Measurements from ENCODE around the gene MERTK.

DNA sequence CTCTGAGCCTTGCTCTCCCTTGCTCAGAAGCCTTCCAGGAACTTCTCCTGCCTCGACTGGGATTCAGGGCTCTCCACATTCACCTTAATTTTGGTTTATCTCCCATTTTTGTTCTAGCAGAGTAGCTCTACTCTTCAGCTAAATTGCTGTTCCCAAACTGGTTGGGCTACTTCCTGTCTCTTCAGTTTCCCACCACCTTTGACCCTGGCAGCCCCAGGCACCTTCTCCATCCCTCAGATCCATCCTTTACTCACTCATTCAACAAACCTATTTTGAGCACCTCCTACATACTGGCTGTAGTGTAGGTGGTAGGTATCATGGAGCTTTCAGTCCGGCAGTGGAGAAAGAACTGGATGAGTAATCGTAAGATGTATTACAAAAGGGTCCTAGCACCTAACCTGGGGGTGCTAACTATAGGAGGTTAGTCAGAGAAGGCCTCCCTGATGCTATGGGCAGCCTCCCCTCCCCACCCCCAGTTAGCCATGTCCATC, 26.3 kb downstream of the MERTK start:
- no peak for TF ChIP-seq GATA3 (IDR thresholded peaks at IDR 0.05; ENCODE audit: low read depth, low read length)
- no peak for TF ChIP-seq GATA2 (IDR thresholded peaks at IDR 0.05; ENCODE audit: low read depth, low read length)

Measured in SH-SY5Y (cell line).